ENCODE results near the gene TCHHL1.

Gene TCHHL1

DNA sequence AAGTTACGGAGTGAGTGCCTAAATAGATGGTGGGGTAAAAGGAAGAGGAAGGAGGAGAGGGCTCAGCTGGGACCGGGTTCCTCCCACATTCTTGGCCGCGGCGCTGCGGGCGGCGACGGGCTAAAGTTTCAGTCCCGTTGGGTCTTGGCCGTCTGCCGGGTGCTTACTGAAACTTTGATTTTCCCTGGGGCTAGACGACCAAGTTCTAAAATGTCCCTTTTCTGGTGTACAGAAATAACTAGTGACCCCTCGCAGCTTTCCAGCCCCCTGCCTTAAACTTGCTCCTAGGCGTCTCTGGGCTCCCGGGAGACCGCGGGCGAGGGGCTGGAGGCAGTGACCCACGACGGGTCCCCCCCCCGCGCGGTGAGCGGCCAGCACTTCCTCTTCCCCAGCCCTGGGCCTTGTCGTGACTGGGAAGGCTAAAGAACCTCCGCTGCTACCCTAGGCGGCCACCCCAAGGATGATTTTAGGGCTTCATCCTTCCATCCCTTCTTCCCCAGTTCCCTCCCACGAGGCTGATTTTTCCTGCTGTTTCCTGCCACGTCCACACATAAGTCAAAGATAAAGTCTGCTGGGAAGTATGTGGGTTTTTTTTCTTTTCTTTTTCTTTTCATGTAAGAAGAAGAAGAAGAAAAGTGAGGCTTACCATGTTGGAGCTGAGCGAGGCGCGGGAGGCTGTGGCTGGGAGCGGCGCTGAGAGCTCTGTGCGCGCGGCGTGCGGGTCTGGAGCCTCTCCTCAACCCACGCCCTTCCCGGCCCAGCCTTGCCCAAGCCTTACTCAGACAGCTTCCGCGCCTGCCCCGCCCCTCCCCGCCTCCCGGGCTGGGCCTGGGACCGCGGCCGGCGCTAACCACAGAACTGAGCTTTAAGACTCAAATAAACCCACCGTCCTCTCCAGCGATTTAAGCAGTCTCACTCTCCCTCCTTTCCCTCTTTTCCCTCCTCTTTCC lies 52.3 kb downstream of the TCHHL1 start, which contains the start of gene S100A11:
TSS of gene S100A11 (minus strand) at position 738 of the 950 bp plus-strand sequence. CDS start at position 649, 89 bp downstream.
- peak; percentile 73 for DNase-seq

DNA sequence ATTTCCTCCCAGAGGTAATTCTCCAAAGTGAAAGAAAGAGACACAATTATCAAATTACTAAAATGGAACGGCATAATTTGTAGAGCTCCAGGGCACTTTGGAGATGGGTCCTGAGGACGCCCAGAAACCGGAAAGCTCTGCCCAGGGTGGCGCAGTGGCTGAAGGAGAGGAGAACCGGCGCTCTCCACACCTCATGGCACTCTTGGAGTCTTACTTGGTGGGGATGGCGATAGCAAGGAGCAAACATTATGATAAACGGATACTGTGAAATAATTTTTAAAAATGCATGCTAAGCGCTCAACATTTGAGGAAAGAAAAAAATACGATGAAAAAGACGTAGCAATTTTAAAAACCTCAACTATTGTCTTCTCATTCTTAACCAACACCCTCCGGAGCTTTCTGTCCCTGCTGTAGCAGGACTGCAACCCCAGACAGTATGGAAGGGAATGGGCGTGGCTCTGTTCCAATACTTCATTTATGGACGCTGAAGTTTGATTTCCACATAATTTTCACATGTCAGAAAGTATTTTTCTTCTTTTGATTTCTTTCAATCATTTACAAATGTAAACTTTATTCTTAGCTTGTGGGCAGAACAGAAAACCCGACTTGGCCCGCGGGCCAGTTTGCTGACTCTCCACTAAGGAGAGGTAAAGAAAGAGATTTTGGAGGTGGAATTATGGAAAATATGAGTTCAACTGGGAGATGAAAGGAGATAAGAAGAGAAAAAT lies 53.2 kb downstream of the TCHHL1 start:
- DNase-seq, result peak; percentile 67

DNA sequence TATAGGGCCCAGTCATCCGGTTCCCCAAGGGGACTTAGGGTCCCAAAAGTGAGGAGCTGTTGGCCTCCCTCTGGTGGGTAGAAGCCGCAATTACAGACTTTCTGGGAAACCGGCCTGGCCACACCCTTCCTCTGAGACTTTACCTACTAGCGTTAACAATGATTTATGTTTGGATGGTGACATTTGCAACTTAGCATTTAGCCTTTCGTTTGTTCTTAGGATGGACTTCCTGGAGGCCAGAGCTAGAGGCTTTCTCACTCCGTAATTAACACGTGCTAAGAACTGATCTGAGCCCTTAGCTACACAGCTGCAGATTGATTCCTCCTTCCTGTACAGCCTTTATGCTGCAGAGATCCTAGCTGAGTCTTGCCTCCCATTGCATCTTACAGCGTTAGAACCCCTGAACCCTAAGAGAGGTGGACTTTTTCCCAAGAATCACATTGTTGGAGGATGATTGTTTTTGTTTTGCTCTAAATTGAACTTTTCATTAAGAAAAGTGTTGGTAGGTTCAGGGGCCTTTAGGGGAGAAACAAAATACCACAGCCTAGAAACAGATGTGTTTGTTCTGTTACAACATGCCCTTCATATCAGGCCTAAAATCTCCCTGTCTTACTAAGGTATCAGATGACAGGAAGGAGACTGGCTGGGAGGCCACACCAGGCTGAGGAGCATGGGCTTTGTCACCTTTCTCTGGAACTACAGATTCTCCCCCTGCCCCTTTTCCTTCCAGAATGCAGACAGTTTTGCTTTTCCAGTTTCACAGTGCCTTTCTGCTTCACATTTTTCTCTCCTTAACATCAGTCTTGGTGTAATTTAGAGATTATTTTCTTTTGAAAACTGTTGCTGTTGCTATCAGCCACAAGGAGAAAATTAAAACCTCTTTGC lies 54.0 kb downstream of the TCHHL1 start:
- peak; percentile 93 for DNase-seq

DNA sequence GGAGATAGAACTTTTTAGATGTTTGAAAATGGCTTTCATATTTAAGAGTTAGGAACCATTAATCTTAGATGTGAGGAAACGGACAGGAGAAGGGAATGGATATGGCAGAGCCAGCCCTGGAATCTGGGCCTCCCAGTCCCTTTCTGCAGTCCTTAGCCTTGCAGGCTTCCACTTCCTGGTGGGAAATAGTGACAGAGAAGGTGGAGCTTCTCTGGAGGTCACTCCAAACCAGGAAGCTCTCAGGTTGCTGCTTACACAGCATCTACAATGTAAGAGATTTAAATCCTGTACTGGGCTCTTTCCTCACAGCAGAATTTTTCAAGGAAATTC lies 54.6 kb downstream of the TCHHL1 start:
- DNase-seq, result no peak
